ENCODE results near the gene CEP120.

Gene CEP120

DNA sequence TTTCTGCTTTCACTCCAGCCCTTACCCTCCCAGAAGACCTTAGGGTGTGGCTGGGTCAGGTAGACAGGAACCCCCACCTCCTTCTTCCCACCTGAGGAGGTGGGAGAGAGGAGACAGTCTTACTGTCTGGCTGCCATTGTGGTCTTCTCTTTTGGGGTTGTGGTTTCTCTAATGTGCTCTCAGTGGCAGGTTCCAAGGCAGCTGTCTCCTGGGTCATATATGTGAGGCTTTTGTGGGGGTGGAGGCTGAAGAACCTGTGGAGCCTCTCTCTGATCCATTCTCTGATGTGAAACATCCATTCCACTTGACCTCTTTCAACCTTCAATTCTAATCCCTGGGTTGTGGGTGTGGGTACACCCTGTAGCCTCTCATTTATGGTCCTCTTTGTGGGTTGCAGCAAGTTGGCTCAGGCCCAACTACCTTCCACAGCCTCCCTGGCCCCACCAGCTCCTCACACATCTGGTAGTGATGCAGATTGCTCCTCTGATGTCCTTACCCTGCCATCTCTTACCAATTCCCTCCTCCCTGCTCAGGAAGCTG lies 118.4 kb downstream of the CEP120 start:
- Histone ChIP-seq H3K4me1 (ENCODE audit: control insufficient read depth, insufficient read depth, low read length) (no peaks in the 10 kb centered on the region), H3K27me3 (ENCODE audit: control insufficient read depth, insufficient read depth, low read length) (no peaks in the 10 kb centered on the region), H3K9ac (ENCODE audit: low read length) (no peak overlapping the region), H3K4me3 (ENCODE audit: low read length) (no peak overlapping the region), H3K27ac (ENCODE audit: low read depth, low read length) (no peak overlapping the region), H3K36me3 (ENCODE audit: control insufficient read depth, insufficient read depth, low read length) (no peaks in the 10 kb centered on the region)

DNA sequence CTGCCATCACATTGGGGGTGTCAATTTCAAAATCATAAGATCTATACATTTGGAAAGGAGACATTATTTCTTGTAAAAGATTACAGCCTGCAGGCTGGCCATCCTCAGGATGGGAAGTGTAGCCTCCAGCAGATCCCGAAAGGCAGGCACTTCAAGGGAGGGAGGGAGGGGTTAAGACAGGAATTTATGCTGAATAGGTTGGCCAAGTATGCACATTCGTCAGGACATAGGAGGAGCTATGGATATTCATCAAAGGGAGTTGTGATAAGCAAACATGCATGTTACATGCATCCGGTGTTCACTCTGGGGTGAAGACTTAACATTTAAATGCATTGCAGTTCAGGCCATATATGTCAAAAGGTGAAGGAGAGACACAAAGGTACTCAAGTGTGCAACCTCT lies 119.4 kb downstream of the CEP120 start:
- H3K27ac ChIP-seq (ENCODE audit: low read depth, low read length) = no peak overlapping the region
- H3K36me3 ChIP-seq (ENCODE audit: control insufficient read depth, insufficient read depth, low read length) = no peaks in the 10 kb centered on the region
- no peak overlapping the region for H3K9ac ChIP-seq (ENCODE audit: low read length)
- no peak overlapping the region for H3K4me3 ChIP-seq (ENCODE audit: low read length)
- H3K27me3 ChIP-seq (ENCODE audit: control insufficient read depth, insufficient read depth, low read length) = no peaks in the 10 kb centered on the region
- H3K4me1 ChIP-seq (ENCODE audit: control insufficient read depth, insufficient read depth, low read length) = no peaks in the 10 kb centered on the region

DNA sequence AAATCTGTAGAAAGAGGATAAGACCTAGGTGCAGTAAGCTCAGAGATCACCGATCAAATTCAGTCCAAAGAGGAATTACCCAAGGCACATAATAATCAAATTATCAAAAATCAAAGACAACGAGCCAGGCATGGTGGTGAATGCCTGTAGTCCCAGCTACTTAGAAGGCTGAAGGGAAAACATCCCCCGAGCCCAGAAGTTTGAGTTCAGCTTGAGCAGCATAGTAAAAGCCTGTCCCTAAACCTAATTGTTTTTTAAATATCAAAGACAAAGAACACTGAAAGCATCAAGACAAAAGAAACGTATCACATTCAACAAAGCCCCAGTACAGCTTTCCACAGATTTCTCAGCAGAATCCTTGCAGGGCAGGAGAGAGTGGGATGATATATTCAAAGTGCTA lies 122.9 kb downstream of the CEP120 start:
- no peak overlapping the region for H3K9ac ChIP-seq (ENCODE audit: low read length)
- no peak overlapping the region for H3K27ac ChIP-seq (ENCODE audit: low read depth, low read length)
- no peaks in the 10 kb centered on the region for H3K4me1 ChIP-seq (ENCODE audit: control insufficient read depth, insufficient read depth, low read length)
- H3K4me3 ChIP-seq (ENCODE audit: low read length) = no peak overlapping the region
- H3K36me3 ChIP-seq (ENCODE audit: control insufficient read depth, insufficient read depth, low read length) = no peaks in the 10 kb centered on the region
- no peaks in the 10 kb centered on the region for H3K27me3 ChIP-seq (ENCODE audit: control insufficient read depth, insufficient read depth, low read length)

DNA sequence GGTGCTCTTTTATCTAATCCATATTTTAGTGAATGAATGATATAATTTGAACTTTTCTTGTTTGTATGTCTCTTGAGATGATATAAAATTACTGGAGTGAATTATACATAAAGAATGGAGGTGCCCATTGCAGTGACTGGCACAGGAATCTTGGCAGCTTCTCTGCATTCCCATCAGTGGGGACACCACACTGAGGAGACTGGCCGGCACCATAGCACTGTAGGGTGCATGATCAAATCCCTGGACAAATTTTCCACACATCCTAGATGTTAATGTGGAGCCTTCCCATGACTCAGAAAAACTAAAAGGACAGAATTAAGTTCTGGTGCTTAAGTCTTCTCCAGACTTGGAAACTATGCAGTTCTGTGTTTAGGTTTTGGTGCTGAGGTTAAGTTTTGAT lies 124.1 kb downstream of the CEP120 start:
- H3K9ac ChIP-seq (ENCODE audit: low read length) = no peak overlapping the region
- no peaks in the 10 kb centered on the region for H3K36me3 ChIP-seq (ENCODE audit: control insufficient read depth, insufficient read depth, low read length)
- no peaks in the 10 kb centered on the region for H3K27me3 ChIP-seq (ENCODE audit: control insufficient read depth, insufficient read depth, low read length)
- no peak overlapping the region for H3K4me3 ChIP-seq (ENCODE audit: low read length)
- no peak overlapping the region for H3K27ac ChIP-seq (ENCODE audit: low read depth, low read length)
- H3K4me1 ChIP-seq (ENCODE audit: control insufficient read depth, insufficient read depth, low read length) = no peaks in the 10 kb centered on the region

DNA sequence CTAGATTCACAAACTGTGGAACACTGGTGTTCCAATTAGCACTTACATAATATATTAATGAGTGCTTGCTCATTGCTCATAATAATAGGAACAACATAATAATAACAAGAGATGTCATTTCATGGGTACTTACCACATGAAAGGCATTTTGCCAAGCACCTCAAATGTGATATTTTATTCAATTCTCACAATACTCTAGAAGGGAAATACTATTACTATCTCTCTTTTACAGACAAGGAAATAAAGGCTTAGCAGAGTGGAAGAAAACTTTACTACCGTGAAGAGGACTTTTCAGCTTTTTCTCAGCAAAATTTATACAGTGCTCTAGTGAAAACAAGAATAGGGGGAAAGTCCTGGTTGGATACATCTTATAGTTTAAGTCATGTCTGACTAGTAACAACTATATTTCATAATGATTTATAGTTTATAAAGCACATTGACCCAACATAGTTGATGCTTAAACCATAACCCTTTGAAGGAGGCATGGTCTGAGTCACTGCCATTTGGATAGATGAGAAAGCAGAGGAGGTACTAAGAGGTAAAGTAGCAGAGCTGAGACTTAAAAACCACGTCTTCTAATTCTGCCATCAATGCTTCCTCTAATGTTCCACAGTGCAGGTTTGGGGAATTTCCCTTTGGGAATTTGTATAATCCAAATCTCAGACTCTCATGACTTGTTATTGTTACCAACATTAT lies 124.7 kb downstream of the CEP120 start:
- Histone ChIP-seq H3K4me3 (ENCODE audit: low read length) (no peak overlapping the region), H3K27me3 (ENCODE audit: control insufficient read depth, insufficient read depth, low read length) (no peaks in the 10 kb centered on the region), H3K9ac (ENCODE audit: low read length) (no peak overlapping the region), H3K36me3 (ENCODE audit: control insufficient read depth, insufficient read depth, low read length) (no peaks in the 10 kb centered on the region), H3K4me1 (ENCODE audit: control insufficient read depth, insufficient read depth, low read length) (no peaks in the 10 kb centered on the region), H3K27ac (ENCODE audit: low read depth, low read length) (peak overlapping the region; percentile 34)

DNA sequence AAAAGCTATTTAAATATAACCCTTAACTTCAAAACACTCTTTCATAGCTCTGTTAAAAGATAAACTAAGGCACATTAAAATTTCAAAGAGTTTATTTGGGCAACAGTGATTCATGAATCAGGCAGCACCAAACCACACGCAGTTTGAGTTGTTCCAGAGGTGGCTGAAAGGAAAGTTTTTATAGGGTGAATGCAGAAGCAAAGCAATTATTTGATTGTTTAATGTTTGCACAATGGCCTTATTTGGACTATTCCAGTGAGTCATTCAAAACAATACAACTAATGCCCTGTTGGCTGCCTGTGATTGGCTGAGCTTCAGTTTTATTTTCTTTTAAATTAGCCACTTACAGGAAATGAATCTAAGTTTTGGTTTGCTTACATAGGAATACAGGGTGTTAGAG lies 125.3 kb downstream of the CEP120 start:
- no peaks in the 10 kb centered on the region for H3K27me3 ChIP-seq (ENCODE audit: control insufficient read depth, insufficient read depth, low read length)
- peak overlapping the region; percentile 34 for H3K27ac ChIP-seq (ENCODE audit: low read depth, low read length)
- no peak overlapping the region for H3K9ac ChIP-seq (ENCODE audit: low read length)
- H3K36me3 ChIP-seq (ENCODE audit: control insufficient read depth, insufficient read depth, low read length) = no peaks in the 10 kb centered on the region
- no peak overlapping the region for H3K4me3 ChIP-seq (ENCODE audit: low read length)
- H3K4me1 ChIP-seq (ENCODE audit: control insufficient read depth, insufficient read depth, low read length) = no peaks in the 10 kb centered on the region

DNA sequence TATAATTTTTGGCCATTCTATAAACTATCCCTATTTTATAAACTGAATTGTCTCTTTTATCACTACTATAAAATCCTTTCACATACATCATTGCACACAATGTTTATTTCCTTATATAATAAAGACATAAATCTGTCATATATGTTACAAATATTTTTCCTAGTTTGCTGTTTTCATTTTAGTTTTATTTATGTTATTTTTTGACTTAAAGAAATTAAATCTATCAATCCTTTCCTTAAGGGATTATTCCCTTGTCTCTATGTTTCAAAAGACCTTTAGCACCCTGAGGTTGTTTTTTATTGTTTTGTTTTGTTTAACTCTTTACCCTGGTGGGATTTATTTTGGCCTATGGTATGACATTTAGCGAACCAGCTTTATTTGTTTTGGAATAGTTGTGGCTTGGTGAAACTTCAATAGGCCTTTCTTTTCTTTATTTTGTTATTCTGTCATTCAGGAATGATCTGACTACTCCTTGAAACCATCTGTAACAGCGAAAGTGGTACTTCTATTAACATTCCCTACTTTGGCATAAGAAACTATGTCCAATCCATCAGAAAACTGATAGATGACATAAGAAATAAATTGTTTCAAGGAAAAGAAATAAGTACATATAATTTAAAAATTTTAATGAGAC lies 125.9 kb downstream of the CEP120 start:
- Histone ChIP-seq H3K27me3 (ENCODE audit: control insufficient read depth, insufficient read depth, low read length) (no peaks in the 10 kb centered on the region), H3K9ac (ENCODE audit: low read length) (no peak overlapping the region), H3K4me3 (ENCODE audit: low read length) (no peak overlapping the region), H3K4me1 (ENCODE audit: control insufficient read depth, insufficient read depth, low read length) (no peaks in the 10 kb centered on the region), H3K27ac (ENCODE audit: low read depth, low read length) (no peak overlapping the region), H3K36me3 (ENCODE audit: control insufficient read depth, insufficient read depth, low read length) (no peaks in the 10 kb centered on the region)

Data from rectal smooth muscle tissue (tissue), 1 donor.